Activated T-cell treated with anti-CD3 and anti-CD28 coated beads, Interleukin-2, amount 50 U/mL, for 24 hours (primary cell): Measurements from ENCODE around the gene SPTBN5.

Experiments
- DNase-seq: peaks from one replicate; pipeline ENCODE4 v3.0.0-alpha.2; 2020
- H3K27ac Mint-ChIP-seq: 2 replicates; pipeline ENCODE4 v1.8.0; 2020; ENCODE audit warnings: mild to moderate bottlenecking, mixed read lengths
- H3K27me3 Mint-ChIP-seq: 2 replicates; pipeline ENCODE4 v1.8.0; 2020; ENCODE audit warnings: mixed read lengths
- H3K36me3 Mint-ChIP-seq: 2 replicates; pipeline ENCODE4 v1.8.0; 2020; ENCODE audit warnings: low read depth, mixed read lengths
- H3K4me1 Mint-ChIP-seq: 2 replicates; pipeline ENCODE4 v1.8.0; 2020; ENCODE audit warnings: low read depth, mixed read lengths
- H3K4me3 Mint-ChIP-seq: 2 replicates; pipeline ENCODE4 v1.8.0; 2020; ENCODE audit warnings: mild to moderate bottlenecking, moderate library complexity, mixed read lengths
- H3K9me3 Mint-ChIP-seq: 2 replicates; pipeline ENCODE4 v1.8.0; 2020; ENCODE audit warnings: mixed read lengths

SPTBN5 gene

GRCh38 chr15:41865490-41866055 lies 28.3 kb downstream of the SPTBN5 start:
- no peak overlapping the region for H3K27ac Mint-ChIP-seq
- H3K27me3 Mint-ChIP-seq: no peaks in the 10 kb centered on the region
- H3K9me3 Mint-ChIP-seq: no peaks in the 10 kb centered on the region
- DNase-seq: no peak
- peaks cover 12% of the 10 kb centered on the region for H3K4me1 Mint-ChIP-seq
- H3K36me3 Mint-ChIP-seq: no peaks in the 10 kb centered on the region
- H3K4me3 Mint-ChIP-seq: no peak overlapping the region

DNA sequence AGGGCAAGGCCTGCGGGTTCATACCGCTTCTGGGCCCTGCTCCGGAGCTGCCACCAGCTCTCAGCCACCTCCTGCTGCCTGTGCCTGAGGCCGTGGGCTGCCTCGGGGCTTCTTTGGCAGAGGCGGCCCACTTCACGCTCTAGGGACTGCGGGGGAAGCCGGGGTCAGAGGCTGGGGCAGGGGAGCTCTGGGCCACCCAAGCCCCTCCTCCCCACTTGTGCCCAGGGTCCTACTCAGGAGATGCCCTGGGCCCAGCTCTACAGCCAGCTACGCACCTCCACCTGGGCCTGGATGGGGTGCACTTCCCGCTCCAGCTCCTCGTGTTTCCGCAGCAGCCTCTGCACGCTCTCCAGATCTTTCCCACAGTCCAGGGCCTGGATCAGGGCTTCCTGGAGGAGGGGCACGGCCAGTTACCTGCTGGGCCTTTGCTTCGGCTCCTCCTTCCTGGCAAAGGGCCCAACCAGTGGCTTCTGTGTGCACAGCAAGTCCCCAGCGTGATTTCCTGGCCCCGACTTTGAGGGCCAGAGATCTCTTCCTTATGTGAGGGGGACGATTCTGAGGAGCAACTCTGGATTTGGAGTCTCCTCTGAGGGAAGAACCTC lies 31.2 kb downstream of the SPTBN5 start:
- no peaks in the 10 kb centered on the region for H3K9me3 Mint-ChIP-seq
- peaks cover 9% of the 10 kb centered on the region for H3K4me1 Mint-ChIP-seq
- no peak for DNase-seq
- no peaks in the 10 kb centered on the region for H3K27me3 Mint-ChIP-seq
- no peak overlapping the region for H3K4me3 Mint-ChIP-seq
- H3K36me3 Mint-ChIP-seq: no peaks in the 10 kb centered on the region
- H3K27ac Mint-ChIP-seq: no peak overlapping the region

GRCh38 chr15:41861736-41862356 lies 32.0 kb downstream of the SPTBN5 start:
- Mint-ChIP-seq H3K36me3 (no peaks in the 10 kb centered on the region), H3K27me3 (no peaks in the 10 kb centered on the region), H3K27ac (no peak overlapping the region)

DNA sequence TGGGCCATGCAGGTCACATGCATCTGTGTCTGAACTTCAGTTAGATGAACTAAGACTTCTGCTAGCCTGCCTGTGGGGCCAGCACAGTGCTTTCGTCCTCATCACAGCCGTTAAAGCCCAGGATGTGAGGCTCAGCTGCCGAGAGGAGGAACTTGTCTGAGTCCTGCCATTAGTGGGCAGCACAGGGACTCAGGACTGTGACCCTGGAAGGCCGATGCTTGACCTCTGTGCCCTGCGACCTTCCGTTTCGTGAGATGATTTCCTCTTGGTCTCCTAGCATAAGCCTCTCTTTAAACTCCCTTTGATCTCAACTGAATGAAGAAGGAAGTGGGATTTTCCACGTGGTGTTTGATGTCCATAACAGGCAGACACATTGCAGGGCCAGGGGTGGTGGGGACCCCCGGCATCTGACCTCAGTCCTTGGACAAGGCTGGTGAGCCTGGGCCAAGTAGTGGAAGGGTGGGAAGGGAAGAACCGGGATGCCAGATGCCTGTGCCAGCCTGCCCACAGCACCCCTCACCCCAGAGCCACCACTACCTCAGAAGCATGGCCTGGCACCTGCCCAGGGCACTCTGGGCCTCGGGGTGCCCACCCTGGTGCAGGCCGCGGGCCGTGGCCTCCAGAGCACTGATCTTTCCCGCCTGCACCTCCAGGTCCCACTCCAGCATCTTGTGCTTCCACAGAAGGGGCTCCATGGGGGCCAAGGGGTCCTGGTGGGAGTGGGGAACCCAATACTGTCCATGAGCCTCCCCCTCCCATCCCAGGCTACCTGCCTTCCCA lies 33.6 kb downstream of the SPTBN5 start:
- Mint-ChIP-seq H3K36me3 (no peaks in the 10 kb centered on the region), H3K4me3 (no peak overlapping the region), H3K27me3 (no peaks in the 10 kb centered on the region), H3K9me3 (no peaks in the 10 kb centered on the region), H3K27ac (no peak overlapping the region), H3K4me1 (peaks cover 9% of the 10 kb centered on the region)
- no peak for DNase-seq

More at GRCh38 chr15:41861736-41862356, 32.0 kb downstream of the SPTBN5 start:
- DNase-seq: no peak
- H3K4me1 Mint-ChIP-seq: peaks cover 9% of the 10 kb centered on the region
- no peak overlapping the region for H3K4me3 Mint-ChIP-seq
- no peaks in the 10 kb centered on the region for H3K9me3 Mint-ChIP-seq

- no peaks in the 10 kb centered on the region for H3K9me3 Mint-ChIP-seq
- peaks cover 9% of the 10 kb centered on the region for H3K4me1 Mint-ChIP-seq
- H3K27ac Mint-ChIP-seq: no peak overlapping the region
- H3K36me3 Mint-ChIP-seq: no peaks in the 10 kb centered on the region
- H3K4me3 Mint-ChIP-seq: no peak overlapping the region
- H3K27me3 Mint-ChIP-seq: no peaks in the 10 kb centered on the region
- DNase-seq: no peak
Observed at GRCh38 chr15:41858756-41859155, 35.1 kb downstream of the SPTBN5 start.

DNA sequence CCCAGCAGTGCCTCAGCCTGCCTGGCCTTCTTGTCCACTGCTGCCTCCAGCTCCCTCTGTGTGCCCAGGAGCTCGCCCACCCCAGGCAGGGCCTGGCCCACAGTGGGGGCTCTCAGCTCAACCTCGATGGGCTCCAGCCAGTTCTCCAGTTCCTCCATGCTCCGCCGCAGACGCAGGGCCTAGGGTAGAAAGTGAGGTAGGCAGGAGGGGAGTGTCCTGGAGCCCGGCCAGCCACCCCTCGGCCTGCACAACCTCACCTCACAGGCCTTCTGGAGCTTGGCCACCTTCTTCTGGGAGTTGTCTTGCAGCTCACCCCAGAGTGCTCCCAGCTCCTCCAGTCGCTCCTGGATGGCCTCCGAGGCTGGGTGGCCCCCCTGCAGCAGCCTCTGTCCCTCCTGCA lies 36.5 kb downstream of the SPTBN5 start:
- Mint-ChIP-seq H3K4me3 (no peak overlapping the region), H3K27ac (no peak overlapping the region), H3K9me3 (no peaks in the 10 kb centered on the region), H3K27me3 (no peaks in the 10 kb centered on the region), H3K36me3 (no peaks in the 10 kb centered on the region), H3K4me1 (peaks cover 5% of the 10 kb centered on the region)
- DNase-seq: no peak

DNA sequence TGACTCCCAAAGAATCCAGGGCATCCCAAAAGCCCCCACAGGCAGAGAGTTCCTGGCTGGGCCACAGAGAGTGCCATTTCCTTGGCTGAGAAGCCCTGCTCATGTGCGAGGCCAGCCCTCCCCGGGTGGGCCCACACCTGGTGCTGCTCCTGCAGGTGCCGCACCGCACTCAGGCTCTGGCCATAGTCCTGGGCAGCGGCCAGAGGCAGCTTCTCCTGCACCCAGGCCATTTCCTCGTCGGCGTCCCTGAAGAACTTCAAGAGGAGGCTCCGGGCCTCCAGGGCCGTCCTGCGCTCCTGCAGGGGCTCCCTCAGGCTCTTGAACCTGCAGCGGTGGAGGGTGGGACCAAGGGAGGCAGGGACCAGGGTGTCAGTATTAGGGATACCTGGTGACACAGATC lies 37.1 kb downstream of the SPTBN5 start:
- Mint-ChIP-seq H3K9me3 (no peaks in the 10 kb centered on the region), H3K27ac (no peak overlapping the region)

DNA sequence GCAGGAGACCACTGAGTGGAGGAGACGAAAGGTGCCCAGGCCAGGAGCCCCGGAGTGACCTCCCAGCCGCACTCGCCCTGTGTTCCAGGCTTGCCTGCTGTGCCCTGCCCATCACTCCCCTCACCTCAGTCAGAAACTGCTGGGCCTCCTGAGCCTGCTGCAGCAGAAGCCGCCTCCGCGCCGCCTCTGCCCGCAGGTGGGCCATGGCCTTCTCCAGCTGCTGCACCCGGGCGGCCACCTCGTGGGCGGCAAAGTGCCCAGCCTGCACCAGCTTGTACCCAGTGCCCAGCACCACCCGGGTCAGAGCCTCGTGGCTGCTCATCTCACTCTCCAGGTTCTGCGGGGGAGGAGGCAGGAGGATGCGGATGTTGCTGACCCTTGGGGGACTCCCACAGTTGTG lies 37.6 kb downstream of the SPTBN5 start:
- Mint-ChIP-seq H3K4me3 (no peak overlapping the region), H3K27me3 (no peaks in the 10 kb centered on the region), H3K27ac (no peak overlapping the region), H3K36me3 (no peaks in the 10 kb centered on the region), H3K4me1 (peaks cover 5% of the 10 kb centered on the region), H3K9me3 (no peaks in the 10 kb centered on the region)
- DNase-seq: no peak

More for the DNA sequence above, 37.1 kb downstream of the SPTBN5 start:
- no peak for DNase-seq
- peaks cover 5% of the 10 kb centered on the region for H3K4me1 Mint-ChIP-seq
- H3K4me3 Mint-ChIP-seq: no peak overlapping the region
- no peaks in the 10 kb centered on the region for H3K27me3 Mint-ChIP-seq
- no peaks in the 10 kb centered on the region for H3K36me3 Mint-ChIP-seq

DNA sequence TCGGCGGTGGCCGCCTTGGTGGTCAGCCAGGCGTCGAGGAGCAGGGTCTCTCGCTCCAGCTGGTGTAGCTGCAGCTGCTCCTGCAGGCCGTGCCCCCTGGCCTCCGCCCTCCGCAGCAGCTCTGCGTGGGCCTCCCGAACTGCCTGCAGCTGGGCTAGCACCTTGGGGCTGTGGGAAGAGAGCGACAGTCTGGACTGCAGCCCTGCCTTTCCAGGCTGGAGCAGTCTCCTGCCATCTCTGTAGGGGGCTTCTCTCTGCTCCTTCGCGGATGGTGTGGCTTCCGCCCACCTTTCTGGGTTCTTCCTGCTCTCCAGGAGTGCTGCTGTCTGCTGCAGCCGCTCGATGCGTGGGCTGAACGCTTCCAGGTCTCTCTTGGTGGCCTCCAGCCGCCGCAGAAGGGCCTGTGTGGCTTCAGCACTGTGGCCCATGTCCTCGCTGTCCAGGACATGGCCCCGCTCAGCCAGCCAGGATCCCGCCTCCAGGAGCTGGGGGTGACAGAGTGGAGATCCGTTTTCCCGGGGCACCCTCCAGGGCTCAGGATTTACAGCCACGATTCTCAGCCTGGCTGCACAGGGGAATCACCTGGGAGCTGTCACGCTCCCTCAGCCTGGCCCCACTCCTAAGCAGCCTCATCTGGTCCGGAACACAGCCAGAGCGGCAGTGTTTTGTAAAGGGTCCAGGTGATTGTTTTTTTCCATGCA lies 38.4 kb downstream of the SPTBN5 start:
- no peak for DNase-seq
- H3K4me1 Mint-ChIP-seq: peaks cover 5% of the 10 kb centered on the region
- no peak overlapping the region for H3K27ac Mint-ChIP-seq
- no peaks in the 10 kb centered on the region for H3K36me3 Mint-ChIP-seq
- no peak overlapping the region for H3K4me3 Mint-ChIP-seq
- H3K27me3 Mint-ChIP-seq: no peaks in the 10 kb centered on the region
- H3K9me3 Mint-ChIP-seq: no peaks in the 10 kb centered on the region

- H3K27ac Mint-ChIP-seq: no peak overlapping the region
Observed at GRCh38 chr15:41854443-41854842, 39.4 kb downstream of the SPTBN5 start.

DNA sequence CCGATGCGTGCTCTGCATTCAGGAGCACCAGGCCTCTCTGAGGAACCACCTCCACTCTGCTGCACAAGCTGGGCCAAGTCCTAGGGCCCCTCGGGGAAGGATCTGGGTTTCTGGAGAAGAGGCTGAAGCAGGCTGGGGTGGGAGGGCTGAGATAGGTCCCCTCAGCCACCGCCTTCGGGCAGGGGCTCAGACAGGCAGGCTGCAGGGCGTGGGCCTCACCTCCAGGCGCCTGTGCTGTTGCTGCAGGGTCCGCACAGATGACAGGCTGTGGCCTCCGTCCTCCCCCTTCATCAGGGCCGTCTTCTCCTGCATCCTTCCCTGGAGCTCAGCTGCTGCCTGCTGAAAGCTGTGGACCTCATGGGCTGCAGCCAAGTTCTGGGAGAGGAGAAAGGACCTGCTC lies 40.0 kb downstream of the SPTBN5 start:
- no peak for DNase-seq
- Mint-ChIP-seq H3K4me1 (peaks cover 2% of the 10 kb centered on the region), H3K9me3 (no peaks in the 10 kb centered on the region), H3K4me3 (no peak overlapping the region), H3K27me3 (no peaks in the 10 kb centered on the region), H3K27ac (no peak overlapping the region), H3K36me3 (peaks cover 2% of the 10 kb centered on the region)

More at GRCh38 chr15:41854443-41854842, 39.4 kb downstream of the SPTBN5 start:
- Mint-ChIP-seq H3K36me3 (no peaks in the 10 kb centered on the region), H3K27me3 (no peaks in the 10 kb centered on the region), H3K4me1 (no peaks in the 10 kb centered on the region), H3K9me3 (no peaks in the 10 kb centered on the region), H3K4me3 (no peak overlapping the region)
- no peak for DNase-seq

DNA sequence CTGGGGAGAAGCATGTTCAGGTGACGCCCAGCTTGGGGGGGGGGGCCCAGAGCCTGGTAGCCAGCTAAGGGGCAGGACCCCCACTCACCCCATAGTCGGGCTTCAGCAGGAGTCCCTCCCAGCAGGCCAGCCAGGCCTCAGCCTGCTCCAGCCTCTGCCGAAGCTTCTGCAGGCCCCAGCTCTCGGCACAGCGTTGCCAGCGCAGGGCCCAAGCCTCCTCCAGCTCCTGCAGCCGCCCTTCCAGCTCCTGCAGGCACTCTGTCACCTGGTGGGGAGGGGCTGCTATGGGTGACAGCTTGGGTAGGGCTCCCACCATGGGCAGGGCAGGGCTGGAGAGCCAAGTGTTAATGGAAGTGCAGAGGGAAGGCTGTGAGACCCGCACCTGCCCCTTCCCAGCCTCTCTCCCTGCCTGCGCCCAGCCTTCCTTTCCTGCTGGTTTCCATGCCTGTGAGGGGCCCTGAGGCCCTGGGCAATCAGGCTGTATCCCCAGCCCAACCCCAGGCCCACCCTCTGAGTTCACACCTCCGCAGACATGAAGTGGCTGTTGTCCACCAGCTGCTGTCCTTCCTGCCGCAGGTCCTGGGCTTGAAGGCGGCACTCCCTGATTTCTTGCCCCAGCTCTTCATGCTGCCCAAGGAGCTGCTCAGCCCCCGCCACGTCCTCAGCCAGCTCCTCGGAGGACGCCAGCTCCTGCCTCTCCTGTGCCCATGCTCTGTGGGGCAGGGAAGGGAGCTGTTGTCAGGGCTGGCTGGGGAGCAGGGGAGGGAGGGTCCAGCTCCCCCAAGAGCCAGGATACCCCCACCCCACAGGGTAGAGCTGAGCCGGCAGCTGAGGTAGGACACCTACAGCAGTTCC lies 40.9 kb downstream of the SPTBN5 start:
- Mint-ChIP-seq H3K9me3 (no peaks in the 10 kb centered on the region), H3K4me1 (peaks cover 8% of the 10 kb centered on the region), H3K27me3 (no peaks in the 10 kb centered on the region), H3K36me3 (peaks cover 10% of the 10 kb centered on the region), H3K27ac (no peak overlapping the region), H3K4me3 (no peak overlapping the region)
- no peak for DNase-seq

DNA sequence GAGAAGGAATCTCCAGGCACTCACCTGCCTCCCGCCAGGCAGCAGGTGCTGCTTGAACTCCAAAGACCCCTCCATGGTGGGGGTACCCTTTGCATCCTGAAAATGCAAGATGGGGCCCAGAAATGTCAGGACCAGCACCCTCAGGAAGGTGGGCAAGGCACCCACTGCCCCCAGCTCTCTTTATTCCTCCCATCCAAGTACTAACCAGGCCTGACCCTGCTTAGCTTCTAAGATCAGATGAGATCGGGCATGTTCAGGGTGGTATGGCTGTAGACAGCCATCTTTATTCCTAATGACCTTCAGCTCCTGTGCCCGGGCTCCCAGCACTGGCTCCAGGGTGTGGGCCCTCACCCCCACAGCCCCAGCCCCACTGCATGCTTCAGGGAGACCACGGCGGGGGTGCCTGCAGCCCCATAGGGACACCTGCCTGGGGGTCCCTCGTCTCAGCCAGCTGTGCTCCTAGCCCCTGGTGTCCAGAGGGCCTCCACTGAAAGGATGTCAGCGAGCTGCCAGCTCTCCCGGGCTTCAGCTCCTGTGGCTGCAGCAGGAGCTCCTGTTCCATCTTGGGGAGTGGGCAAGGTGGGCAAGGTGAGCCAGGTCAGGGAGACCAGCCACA lies 42.0 kb downstream of the SPTBN5 start:
- Mint-ChIP-seq H3K4me1 (peaks cover 8% of the 10 kb centered on the region), H3K27ac (no peak overlapping the region), H3K27me3 (no peaks in the 10 kb centered on the region), H3K9me3 (no peaks in the 10 kb centered on the region), H3K4me3 (no peak overlapping the region), H3K36me3 (peaks cover 21% of the 10 kb centered on the region)
- no peak for DNase-seq
